Measurements from ENCODE around the gene NRM. TPM values are rescaled to one million over a fixed set of nuclear protein-coding genes. Genes with fewer than 3 reads are reported as not detected.
A peak's percentile ranks its signal among the peaks of the same experiment; 100 is the strongest.

The NRM gene
- polyA plus RNA-seq, 2 donors, result 14.2 to 15.4 TPM

DNA sequence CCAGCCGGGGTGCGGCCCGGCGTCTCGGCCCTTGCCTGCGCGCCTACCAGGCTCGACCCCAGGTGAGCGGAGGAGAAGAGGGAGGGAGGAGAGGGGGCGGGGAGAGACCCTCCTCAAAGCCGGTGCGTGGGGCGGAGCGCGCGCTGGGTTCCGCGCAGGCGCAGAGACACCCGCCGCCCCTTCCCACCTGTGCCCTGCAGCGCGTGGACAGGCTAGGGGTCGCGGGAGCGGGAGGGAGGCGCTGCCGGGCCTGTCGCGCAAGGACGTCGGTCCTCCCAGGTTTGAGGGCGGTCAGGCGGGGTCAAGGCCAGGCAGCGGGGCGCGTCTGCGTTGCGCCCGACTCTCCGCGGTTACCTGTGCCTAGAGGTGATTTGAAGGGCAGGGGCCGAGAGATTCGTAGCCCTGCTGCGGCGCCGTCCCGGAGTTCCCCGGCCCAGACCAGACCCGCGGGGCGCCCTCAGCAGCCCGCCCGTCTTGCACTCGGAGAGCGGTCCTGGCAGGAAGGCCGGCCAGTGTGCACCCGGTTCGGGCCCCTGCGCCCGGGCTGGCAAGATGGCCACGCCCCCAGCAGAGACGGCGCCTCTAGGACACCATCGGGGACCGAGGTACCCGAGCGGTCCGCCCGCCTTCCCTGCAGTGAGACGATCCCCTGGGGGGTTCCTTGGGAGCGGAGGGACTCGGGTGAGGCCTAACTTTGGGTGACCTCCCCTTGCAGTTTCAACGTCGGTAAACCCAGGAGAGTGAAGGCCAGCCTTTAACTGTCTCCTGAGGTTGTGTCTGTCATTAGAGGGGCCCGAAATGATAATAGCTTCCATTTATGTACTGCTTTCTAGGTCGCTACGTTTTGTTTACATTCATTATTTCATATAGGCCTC, 43.3 kb downstream of the NRM start:
- H3K4me3 ChIP-seq (ENCODE audit: low read depth in 1 of 2, low read length in 2 of 2), result peak overlapping the region; percentile 68 to 92
- H3K9me3 ChIP-seq (ENCODE audit: control insufficient read depth in 2 of 2, insufficient read depth in 1 of 2, low read depth in 1 of 2, low read length in 1 of 2), result no peaks in the 10 kb centered on the region
- H3K27ac ChIP-seq (ENCODE audit: low read depth in 2 of 2, low read length in 1 of 2), result peak overlapping the region; percentile 90 to 94
- WGBS, 2 donors, result 0% methylated on average over 69 to 78 of the region's 78 CpGs
- H3K27me3 ChIP-seq (ENCODE audit: control insufficient read depth in 1 of 2, insufficient read depth in 2 of 2, low read length in 2 of 2), result no peaks in the 10 kb centered on the region
- H3K36me3 ChIP-seq (ENCODE audit: control insufficient read depth in 2 of 2, insufficient read depth in 2 of 2, low read length in 1 of 2), result peaks cover 0 to 21% of the 10 kb centered on the region in 2 donors
- peaks cover 2 to 5% of the 10 kb centered on the region in 2 donors for H3K4me1 ChIP-seq (ENCODE audit: control insufficient read depth in 2 of 2, insufficient read depth in 2 of 2, low read length in 1 of 2)

DNA sequence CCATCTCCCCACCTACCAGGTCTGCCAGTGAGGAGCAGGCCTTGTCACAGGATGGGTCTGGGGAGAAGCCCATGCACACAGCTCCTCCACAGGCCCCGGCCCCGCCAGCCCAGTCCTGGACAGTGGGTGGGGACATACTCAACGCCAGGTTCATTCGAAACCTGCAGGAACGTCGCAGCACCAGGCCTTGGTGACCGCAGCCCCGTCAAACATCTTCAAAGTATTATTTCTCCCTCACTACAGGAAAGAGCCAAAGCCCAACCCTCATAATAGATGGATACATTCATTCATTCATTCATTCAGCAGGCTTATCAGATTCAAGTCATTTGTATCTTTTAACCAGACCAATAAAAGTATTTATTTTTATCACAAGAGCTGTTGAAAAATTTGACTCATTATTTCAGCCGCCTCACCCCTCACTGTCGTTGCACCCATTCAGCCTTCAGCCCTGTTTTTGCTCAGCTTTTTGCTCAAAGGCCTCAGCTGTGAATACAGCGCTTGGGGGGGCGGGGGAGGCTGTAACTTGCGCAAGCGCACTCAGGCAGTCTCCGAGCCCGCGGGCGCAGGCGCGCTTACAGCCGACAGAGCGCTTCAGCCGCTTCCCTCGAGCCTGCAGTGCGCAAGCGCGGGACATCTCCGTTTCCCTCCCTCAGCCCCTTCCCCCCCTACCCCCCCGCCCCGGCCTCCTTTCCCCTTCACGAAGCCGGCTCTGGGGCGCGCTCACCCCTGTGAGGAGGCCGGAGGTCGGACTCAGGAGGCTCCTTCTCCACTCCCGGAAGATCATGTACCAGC, 44.1 kb downstream of the NRM start, which contains the start of gene C6orf136:
Gene C6orf136, plus strand, starts transcription at position 684 of the 792 bp plus-strand sequence. Its CDS starts 99 bp downstream, at position 783.
- H3K27ac ChIP-seq (ENCODE audit: low read depth in 2 of 2, low read length in 1 of 2), result peak within 1 kb of the TSS; percentile 90 to 94
- H3K9me3 ChIP-seq (ENCODE audit: control insufficient read depth in 2 of 2, insufficient read depth in 1 of 2, low read depth in 1 of 2, low read length in 1 of 2), result no peaks in the 10 kb centered on the region
- no peaks in the 10 kb centered on the region for H3K27me3 ChIP-seq (ENCODE audit: control insufficient read depth in 1 of 2, insufficient read depth in 2 of 2, low read length in 2 of 2)
- H3K36me3 ChIP-seq (ENCODE audit: control insufficient read depth in 2 of 2, insufficient read depth in 2 of 2, low read length in 1 of 2), result peaks cover 3 to 18% of the 10 kb centered on the region in 2 donors
- peaks cover 2 to 5% of the 10 kb centered on the region in 2 donors for H3K4me1 ChIP-seq (ENCODE audit: control insufficient read depth in 2 of 2, insufficient read depth in 2 of 2, low read length in 1 of 2)
- H3K4me3 ChIP-seq (ENCODE audit: low read depth in 1 of 2, low read length in 2 of 2), result peak within 1 kb of the TSS; percentile 68 to 92
- 10 to 11% methylated on average over 32 to 37 of the region's 37 CpGs for WGBS, 2 donors

DNA sequence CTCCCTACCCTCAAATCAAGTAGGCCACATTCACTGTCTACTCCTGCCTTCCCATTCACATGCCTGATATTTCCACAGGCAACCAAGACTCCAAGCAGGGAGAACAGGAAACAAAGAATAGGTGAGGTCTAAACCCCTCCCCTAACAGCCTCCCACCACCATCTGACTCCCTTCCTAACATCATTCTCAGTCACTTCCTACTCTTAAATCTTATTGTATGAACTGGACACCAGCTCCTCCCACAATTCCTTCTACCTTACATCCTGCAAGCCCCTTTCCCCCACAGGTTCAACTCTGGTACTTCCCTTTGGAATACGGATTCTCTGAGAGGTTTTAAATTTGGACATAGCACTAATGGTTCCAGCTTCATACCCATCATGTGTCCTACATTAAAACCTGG, 44.8 kb downstream of the NRM start:
- WGBS, 2 donors, result 52 to 74% methylated on average over 1 of the region's 1 CpG
- Histone ChIP-seq H3K9me3 (ENCODE audit: control insufficient read depth in 2 of 2, insufficient read depth in 1 of 2, low read depth in 1 of 2, low read length in 1 of 2) (no peaks in the 10 kb centered on the region), H3K27me3 (ENCODE audit: control insufficient read depth in 1 of 2, insufficient read depth in 2 of 2, low read length in 2 of 2) (no peaks in the 10 kb centered on the region), H3K27ac (ENCODE audit: low read depth in 2 of 2, low read length in 1 of 2) (no peak overlapping the region), H3K4me3 (ENCODE audit: low read depth in 1 of 2, low read length in 2 of 2) (no peak overlapping the region), H3K4me1 (ENCODE audit: control insufficient read depth in 2 of 2, insufficient read depth in 2 of 2, low read length in 1 of 2) (peaks cover 2 to 5% of the 10 kb centered on the region in 2 donors), H3K36me3 (ENCODE audit: control insufficient read depth in 2 of 2, insufficient read depth in 2 of 2, low read length in 1 of 2) (peaks cover 3 to 17% of the 10 kb centered on the region in 2 donors)

DNA sequence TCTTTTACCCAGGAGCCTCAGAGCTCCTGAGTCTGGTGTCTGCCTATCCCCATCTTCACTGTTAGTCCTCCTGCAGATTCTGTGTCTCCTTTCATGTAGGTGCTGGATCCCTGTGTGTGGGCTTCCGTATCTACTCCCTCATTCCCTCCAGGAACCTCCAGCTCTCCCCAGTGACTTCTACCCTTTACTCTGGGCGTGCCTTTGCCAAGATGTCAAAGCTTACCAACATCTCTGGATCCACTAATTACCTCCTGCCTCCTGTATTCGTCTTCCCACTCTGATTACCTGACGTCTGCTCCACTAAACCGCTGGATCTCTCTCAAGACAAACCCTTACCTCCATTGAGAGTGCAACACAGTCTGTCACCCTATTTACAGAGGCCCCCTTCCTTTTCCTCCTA, 46.0 kb downstream of the NRM start:
- H3K36me3 ChIP-seq (ENCODE audit: control insufficient read depth in 2 of 2, insufficient read depth in 2 of 2, low read length in 1 of 2), result peaks cover 3 to 20% of the 10 kb centered on the region in 2 donors
- no peak overlapping the region for H3K27ac ChIP-seq (ENCODE audit: low read depth in 2 of 2, low read length in 1 of 2)
- peaks cover 2 to 5% of the 10 kb centered on the region in 2 donors for H3K4me1 ChIP-seq (ENCODE audit: control insufficient read depth in 2 of 2, insufficient read depth in 2 of 2, low read length in 1 of 2)
- no peaks in the 10 kb centered on the region for H3K9me3 ChIP-seq (ENCODE audit: control insufficient read depth in 2 of 2, insufficient read depth in 1 of 2, low read depth in 1 of 2, low read length in 1 of 2)
- WGBS, 2 donors, result 73 to 75% methylated on average over 5 of the region's 5 CpGs
- no peak overlapping the region for H3K4me3 ChIP-seq (ENCODE audit: low read depth in 1 of 2, low read length in 2 of 2)
- no peaks in the 10 kb centered on the region for H3K27me3 ChIP-seq (ENCODE audit: control insufficient read depth in 1 of 2, insufficient read depth in 2 of 2, low read length in 2 of 2)

DNA sequence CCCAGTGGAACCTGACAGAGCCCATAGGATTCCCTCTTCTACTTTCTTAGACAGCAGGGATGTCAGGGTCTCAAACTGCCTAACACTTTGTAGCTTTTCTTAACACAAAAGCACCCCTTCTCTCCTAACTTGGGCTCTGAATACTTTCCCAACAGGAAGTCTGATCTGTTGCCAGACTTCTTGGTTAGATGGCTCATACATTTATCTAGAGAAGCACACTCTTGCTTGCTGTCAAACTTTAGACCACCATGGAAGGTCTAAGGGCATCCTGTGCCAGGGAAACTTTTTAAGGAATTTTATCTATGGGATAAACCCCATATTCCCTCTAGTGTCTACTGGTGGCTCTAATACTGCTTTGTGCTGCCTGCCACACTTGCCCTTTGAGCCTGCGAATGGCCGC, 47.1 kb downstream of the NRM start:
- peaks cover 3 to 20% of the 10 kb centered on the region in 2 donors for H3K36me3 ChIP-seq (ENCODE audit: control insufficient read depth in 2 of 2, insufficient read depth in 2 of 2, low read length in 1 of 2)
- 94 to 100% methylated on average over 2 of the region's 2 CpGs for WGBS, 2 donors

DNA sequence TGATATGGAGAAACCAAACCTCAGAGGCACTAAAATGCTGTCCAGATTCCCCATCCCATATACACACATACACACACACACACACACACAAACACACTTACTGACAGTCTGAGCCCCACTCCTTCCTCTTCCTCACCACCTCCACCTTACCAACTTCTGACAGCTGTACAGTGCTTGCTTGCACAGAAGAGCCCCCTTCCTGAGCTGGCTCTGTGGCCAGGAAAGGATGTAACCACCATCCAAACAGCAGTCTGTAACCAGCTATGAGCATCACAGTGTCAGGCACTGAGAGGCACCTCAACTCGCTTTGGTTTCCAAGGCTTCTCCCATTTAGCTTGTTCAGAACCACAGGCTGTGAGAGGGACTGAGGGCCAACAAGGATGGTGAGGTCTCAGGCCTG, 49.7 kb downstream of the NRM start:
- H3K4me3 ChIP-seq (ENCODE audit: low read depth in 1 of 2, low read length in 2 of 2), result no peak overlapping the region
- 78 to 85% methylated on average over 1 of the region's 1 CpG for WGBS, 2 donors
- no peak overlapping the region for H3K27ac ChIP-seq (ENCODE audit: low read depth in 2 of 2, low read length in 1 of 2)
- H3K27me3 ChIP-seq (ENCODE audit: control insufficient read depth in 1 of 2, insufficient read depth in 2 of 2, low read length in 2 of 2), result no peaks in the 10 kb centered on the region
- peaks cover 3 to 20% of the 10 kb centered on the region in 2 donors for H3K36me3 ChIP-seq (ENCODE audit: control insufficient read depth in 2 of 2, insufficient read depth in 2 of 2, low read length in 1 of 2)
- no peaks in the 10 kb centered on the region for H3K4me1 ChIP-seq (ENCODE audit: control insufficient read depth in 2 of 2, insufficient read depth in 2 of 2, low read length in 1 of 2)
- no peaks in the 10 kb centered on the region for H3K9me3 ChIP-seq (ENCODE audit: control insufficient read depth in 2 of 2, insufficient read depth in 1 of 2, low read depth in 1 of 2, low read length in 1 of 2)

More for the DNA sequence above, 47.1 kb downstream of the NRM start:
- Histone ChIP-seq H3K27me3 (ENCODE audit: control insufficient read depth in 1 of 2, insufficient read depth in 2 of 2, low read length in 2 of 2) (no peaks in the 10 kb centered on the region), H3K4me1 (ENCODE audit: control insufficient read depth in 2 of 2, insufficient read depth in 2 of 2, low read length in 1 of 2) (peaks cover 2 to 5% of the 10 kb centered on the region in 2 donors), H3K9me3 (ENCODE audit: control insufficient read depth in 2 of 2, insufficient read depth in 1 of 2, low read depth in 1 of 2, low read length in 1 of 2) (no peaks in the 10 kb centered on the region), H3K27ac (ENCODE audit: low read depth in 2 of 2, low read length in 1 of 2) (no peak overlapping the region), H3K4me3 (ENCODE audit: low read depth in 1 of 2, low read length in 2 of 2) (no peak overlapping the region)

DNA sequence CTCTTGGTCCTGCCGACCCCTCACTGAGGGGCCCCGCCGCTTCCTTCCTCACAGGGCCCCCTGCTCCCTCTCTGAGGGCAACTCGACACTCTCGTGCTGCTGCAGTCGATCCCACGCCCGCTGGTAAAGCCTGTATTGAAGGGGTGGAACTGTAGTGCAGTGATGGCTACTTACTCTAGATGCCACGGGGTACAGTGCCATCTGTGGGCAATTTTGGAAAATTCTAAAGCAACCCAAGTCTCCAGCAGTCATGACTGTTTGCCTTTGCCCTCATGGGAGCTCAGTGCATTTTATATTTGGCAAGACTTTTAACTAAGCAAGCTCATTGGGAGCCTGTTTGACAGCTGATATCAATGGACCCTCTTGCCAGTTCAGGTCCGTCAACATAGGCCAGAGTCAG, 50.3 kb downstream of the NRM start:
- no peaks in the 10 kb centered on the region for H3K27me3 ChIP-seq (ENCODE audit: control insufficient read depth in 1 of 2, insufficient read depth in 2 of 2, low read length in 2 of 2)
- H3K4me3 ChIP-seq (ENCODE audit: low read depth in 1 of 2, low read length in 2 of 2), result no peak overlapping the region
- H3K4me1 ChIP-seq (ENCODE audit: control insufficient read depth in 2 of 2, insufficient read depth in 2 of 2, low read length in 1 of 2), result no peaks in the 10 kb centered on the region
- no peaks in the 10 kb centered on the region for H3K9me3 ChIP-seq (ENCODE audit: control insufficient read depth in 2 of 2, insufficient read depth in 1 of 2, low read depth in 1 of 2, low read length in 1 of 2)
- WGBS, 2 donors, result 76 to 82% methylated on average over 10 of the region's 10 CpGs
- H3K36me3 ChIP-seq (ENCODE audit: control insufficient read depth in 2 of 2, insufficient read depth in 2 of 2, low read length in 1 of 2), result peaks cover 3 to 16% of the 10 kb centered on the region in 2 donors
- H3K27ac ChIP-seq (ENCODE audit: low read depth in 2 of 2, low read length in 1 of 2), result no peak overlapping the region

Other genes with a start within 250 kb of the NRM start
- gene HLA-E, start 201.5 kb downstream of the NRM start, polyA plus RNA-seq, result 100 to 1,000 TPM; 162 to 196 TPM
- 10 to 100 TPM; 27.9 to 29.0 TPM for gene GNL1, start 134.5 kb downstream of the NRM start, polyA plus RNA-seq
- gene PRR3, start 133.7 kb downstream of the NRM start, polyA plus RNA-seq, result 1 to 10 TPM; 3.7 to 4.8 TPM
- 10 to 100 TPM; 17.7 to 23.8 TPM for gene ABCF1, start 119.5 kb downstream of the NRM start, polyA plus RNA-seq
- 10 to 100 TPM; 13.5 to 23.5 TPM for gene PPP1R10, start 73.7 kb downstream of the NRM start, polyA plus RNA-seq
- gene MRPS18B, start 73.1 kb downstream of the NRM start, polyA plus RNA-seq, result 10 to 100 TPM; 20.1 to 50.7 TPM
- 1 to 10 TPM; 5.0 to 6.8 TPM for gene ATAT1, start 64.1 kb downstream of the NRM start, polyA plus RNA-seq
- gene C6orf136, start 43.9 kb downstream of the NRM start, polyA plus RNA-seq, result 10 to 100 TPM; 15.3 to 24.3 TPM
- gene DHX16, start 18.0 kb downstream of the NRM start, polyA plus RNA-seq, result 10 to 100 TPM; 19.8 to 27.5 TPM
- 10 to 100 TPM; 22.1 to 22.4 TPM for gene PPP1R18, start 4.3 kb downstream of the NRM start, polyA plus RNA-seq
- gene MDC1, start 26.3 kb upstream of the NRM start, polyA plus RNA-seq, result 1 to 10 TPM; 5.9 to 8.1 TPM
- gene TUBB, start 29.4 kb upstream of the NRM start, polyA plus RNA-seq, result 100 to 1,000 TPM; 142 to 313 TPM
- 10 to 100 TPM; 80.9 to 87.0 TPM for gene FLOT1, start 51.7 kb upstream of the NRM start, polyA plus RNA-seq
- gene IER3, start 53.6 kb upstream of the NRM start, polyA plus RNA-seq, result 100 to 1,000 TPM; 178 to 187 TPM
- gene DDR1, start 193.5 kb upstream of the NRM start, polyA plus RNA-seq, result 100 to 1,000 TPM; 102 to 136 TPM
- 10 to 100 TPM; 20.6 to 32.0 TPM for gene GTF2H4, start 217.2 kb upstream of the NRM start, polyA plus RNA-seq
- 10 to 100 TPM; 30.0 to 81.5 TPM for gene VARS2, start 223.3 kb upstream of the NRM start, polyA plus RNA-seq
- 100 to 1,000 TPM; 130 to 421 TPM for gene SFTA2, start 241.2 kb upstream of the NRM start, polyA plus RNA-seq
- gene MUCL3, start 250.0 kb upstream of the NRM start, polyA plus RNA-seq, result 10 to 100 TPM in 1 of 2 donors, 1 to 10 TPM in 1; 5.2 to 17.8 TPM